Calu3 (cell line): ENCODE results near the gene CNTN5. TPM values are rescaled to one million over a fixed set of nuclear protein-coding genes. Genes with fewer than 3 reads are reported as not detected.

Source experiments
- BruUV-seq: library from RNA; stranded (reverse); fragments of 400-500 nt; replicated peaks from 2 replicates; lab custom pipeline; 2021; lab: Mats Ljungman, UMichigan
- CTCF ChIA-PET: fragments of 300-600 bp; sonication (Branson Sonifier 250); formaldehyde crosslinking; loops from one replicate; lab custom pipeline; 2022; ENCODE audit warnings: antibody characterized with exemption; lab: Charles Lee
- DNase-seq: peaks from one replicate; pipeline ENCODE4 v3.0.0; 2022
- H3K27ac Mint-ChIP-seq: one replicate; pipeline ENCODE4 v1.8.0; 2022; ENCODE audit warnings: mixed read lengths; ENCODE audit not compliant: unreplicated experiment
- H3K27me3 Mint-ChIP-seq: one replicate; pipeline ENCODE4 v1.8.0; 2022; ENCODE audit warnings: mixed read lengths; ENCODE audit not compliant: unreplicated experiment
- H3K36me3 Mint-ChIP-seq: one replicate; pipeline ENCODE4 v1.8.0; 2022; ENCODE audit warnings: mild to moderate bottlenecking, moderate library complexity, mixed read lengths; ENCODE audit not compliant: insufficient read depth, unreplicated experiment
- H3K4me1 Mint-ChIP-seq: one replicate; pipeline ENCODE4 v1.8.0; 2022; ENCODE audit warnings: mild to moderate bottlenecking, low read depth, mixed read lengths; ENCODE audit not compliant: unreplicated experiment
- H3K4me3 Mint-ChIP-seq: one replicate; pipeline ENCODE4 v1.8.0; 2022; ENCODE audit warnings: mild to moderate bottlenecking, low read depth, moderate library complexity, mixed read lengths; ENCODE audit not compliant: unreplicated experiment
- H3K9me3 Mint-ChIP-seq: one replicate; pipeline ENCODE4 v1.8.0; 2022; ENCODE audit warnings: low read depth, mixed read lengths; ENCODE audit not compliant: unreplicated experiment
- CTCF ChIP-seq: fragments of 200-600 bp; IDR thresholded peaks from one replicate; pipeline ENCODE4 v1.8.0; 2022; ENCODE audit warnings: antibody characterized with exemption; ENCODE audit not compliant: unreplicated experiment
- intact Hi-C: fragments of 100-400 bp; cut with micrococcal nuclease; formaldehyde crosslinking; loops from one replicate; pipeline ENCODE4 v1.10.0; 2022; ENCODE audit not compliant: unreplicated experiment
- total RNA-seq: library from RNA; stranded (reverse); gene quantifications from 2 replicates; pipeline ENCODE4 v1.2.3, GENCODE V29; 2022

Gene CNTN5
- total RNA-seq, 1 experiment from 2014 or later, result not detected

GRCh38 chr11:100068116-100068515 lies 1047.4 kb downstream of the CNTN5 start:
- Mint-ChIP-seq H3K9me3 (no peaks in the 10 kb centered on the region), H3K27me3 (no peaks in the 10 kb centered on the region), H3K4me3 (no peak overlapping the region), H3K36me3 (no peaks in the 10 kb centered on the region), H3K4me1 (no peaks in the 10 kb centered on the region), H3K27ac (no peak overlapping the region)
- intact Hi-C loops, result no loop called here
- no peak for DNase-seq
- CTCF ChIA-PET, result no interaction called here
- no TSS peak for BruUV-seq
- no peak for TF ChIP-seq CTCF

GRCh38 chr11:100072131-100072530 lies 1051.4 kb downstream of the CNTN5 start:
- CTCF ChIA-PET, result no interaction called here
- no peaks in the 10 kb centered on the region for H3K9me3 Mint-ChIP-seq
- no peak for DNase-seq
- intact Hi-C loops, result no loop called here
- no peak for TF ChIP-seq CTCF
- no peak overlapping the region for H3K27ac Mint-ChIP-seq
- no peak overlapping the region for H3K4me3 Mint-ChIP-seq
- H3K27me3 Mint-ChIP-seq, result no peaks in the 10 kb centered on the region
- BruUV-seq, result no TSS peak
- no peaks in the 10 kb centered on the region for H3K4me1 Mint-ChIP-seq
- no peaks in the 10 kb centered on the region for H3K36me3 Mint-ChIP-seq

GRCh38 chr11:100080381-100080780 lies 1059.6 kb downstream of the CNTN5 start:
- CTCF ChIA-PET, result no interaction called here
- Mint-ChIP-seq H3K4me1 (no peaks in the 10 kb centered on the region), H3K27me3 (no peaks in the 10 kb centered on the region), H3K9me3 (peaks cover 3% of the 10 kb centered on the region), H3K27ac (no peak overlapping the region), H3K36me3 (no peaks in the 10 kb centered on the region), H3K4me3 (no peak overlapping the region)
- no TSS peak for BruUV-seq
- DNase-seq, result no peak
- TF ChIP-seq CTCF, result no peak
- intact Hi-C loops, result no loop called here

GRCh38 chr11:100080821-100081220 lies 1060.1 kb downstream of the CNTN5 start:
- Mint-ChIP-seq H3K9me3 (peaks cover 3% of the 10 kb centered on the region), H3K4me3 (no peak overlapping the region), H3K27me3 (no peaks in the 10 kb centered on the region), H3K27ac (no peak overlapping the region), H3K36me3 (no peaks in the 10 kb centered on the region), H3K4me1 (no peaks in the 10 kb centered on the region)
- intact Hi-C loops, result no loop called here
- TF ChIP-seq CTCF, result no peak
- CTCF ChIA-PET, result no interaction called here
- no TSS peak for BruUV-seq
- DNase-seq, result no peak
